Neutrophil (primary cell): ENCODE data around the gene EXT2.

Experiments used
- H3K27ac ChIP-seq: fragments of 200-600 bp; sonication (generic); 2 replicates; pipeline ENCODE4 v1.5.1; 2016; ENCODE audit warnings: mild to moderate bottlenecking, moderate library complexity
- H3K27me3 ChIP-seq: fragments of 200-600 bp; sonication (generic); 2 replicates; pipeline ENCODE4 v1.6.0; 2016; ENCODE audit warnings: mild to moderate bottlenecking
- H3K36me3 ChIP-seq: fragments of 200-600 bp; sonication (generic); 2 replicates; pipeline ENCODE4 v1.5.1; 2017
- H3K4me1 ChIP-seq, 2 experiments: fragments of 200-600 bp in 1 of 2; sonication (generic) in 1 of 2; 1 replicate in 1 of 2; 2 replicates in 1 of 2; pipeline versions ENCODE4 v1.5.1 to v1.6.1; 2013 to 2016; ENCODE audit warnings: low read depth in 1 of 2, low read length in 1 of 2, mild to moderate bottlenecking in 1 of 2, moderate library complexity in 1 of 2; ENCODE audit not compliant: control insufficient read depth in 1 of 2, insufficient read depth in 1 of 2
- H3K4me3 ChIP-seq, 2 experiments: fragments of 200-600 bp in 1 of 2; sonication (generic) in 1 of 2; 1 replicate in 1 of 2; 2 replicates in 1 of 2; pipeline ENCODE4 v1.5.1; 2013 to 2016; ENCODE audit warnings: low read depth in 1 of 2, low read length in 1 of 2, mild to moderate bottlenecking in 1 of 2, moderate library complexity in 1 of 2
- H3K9me3 ChIP-seq: fragments of 200-600 bp; sonication (generic); 2 replicates; pipeline ENCODE4 v1.5.1; 2016
- TF ChIP-seq, protein P1 (sequence below): fragments of 200-600 bp; sonication (generic); IDR thresholded peaks from 2 replicates; pipeline ENCODE4 v1.5.1; 2016; ENCODE audit warnings: antibody characterized with exemption

The EXT2 gene

DNA sequence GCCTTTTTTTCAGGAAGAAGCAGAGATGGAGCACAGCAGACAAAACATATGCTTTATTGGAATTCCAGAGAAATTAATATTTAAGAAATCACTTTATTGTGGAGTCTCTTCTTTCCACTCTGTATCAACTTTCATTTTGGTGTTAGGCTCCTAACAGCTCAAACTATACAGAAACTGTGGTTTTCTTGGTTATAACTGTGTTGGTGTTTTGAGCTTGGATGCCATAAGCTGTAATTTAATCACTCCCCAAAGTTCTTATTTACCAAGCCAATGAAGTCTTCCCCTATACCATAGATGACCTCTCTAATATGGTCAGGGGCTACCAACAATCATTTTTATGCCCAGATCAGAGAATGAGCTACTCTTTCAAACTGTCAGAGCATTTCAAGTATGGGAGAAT is 90.0 kb downstream of the EXT2 start:
- no peak overlapping the region for H3K4me3 ChIP-seq
- H3K36me3 ChIP-seq: no peaks in the 10 kb centered on the region
- H3K27me3 ChIP-seq: no peaks in the 10 kb centered on the region
- peaks cover 10% of the 10 kb centered on the region for H3K9me3 ChIP-seq
- TF ChIP-seq, protein P1, sequence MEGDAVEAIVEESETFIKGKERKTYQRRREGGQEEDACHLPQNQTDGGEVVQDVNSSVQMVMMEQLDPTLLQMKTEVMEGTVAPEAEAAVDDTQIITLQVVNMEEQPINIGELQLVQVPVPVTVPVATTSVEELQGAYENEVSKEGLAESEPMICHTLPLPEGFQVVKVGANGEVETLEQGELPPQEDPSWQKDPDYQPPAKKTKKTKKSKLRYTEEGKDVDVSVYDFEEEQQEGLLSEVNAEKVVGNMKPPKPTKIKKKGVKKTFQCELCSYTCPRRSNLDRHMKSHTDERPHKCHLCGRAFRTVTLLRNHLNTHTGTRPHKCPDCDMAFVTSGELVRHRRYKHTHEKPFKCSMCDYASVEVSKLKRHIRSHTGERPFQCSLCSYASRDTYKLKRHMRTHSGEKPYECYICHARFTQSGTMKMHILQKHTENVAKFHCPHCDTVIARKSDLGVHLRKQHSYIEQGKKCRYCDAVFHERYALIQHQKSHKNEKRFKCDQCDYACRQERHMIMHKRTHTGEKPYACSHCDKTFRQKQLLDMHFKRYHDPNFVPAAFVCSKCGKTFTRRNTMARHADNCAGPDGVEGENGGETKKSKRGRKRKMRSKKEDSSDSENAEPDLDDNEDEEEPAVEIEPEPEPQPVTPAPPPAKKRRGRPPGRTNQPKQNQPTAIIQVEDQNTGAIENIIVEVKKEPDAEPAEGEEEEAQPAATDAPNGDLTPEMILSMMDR: no peak
- H3K27ac ChIP-seq: no peak overlapping the region
- H3K4me1 ChIP-seq: peaks cover 0 to 14% of the 10 kb centered on the region in 2 experiments

DNA sequence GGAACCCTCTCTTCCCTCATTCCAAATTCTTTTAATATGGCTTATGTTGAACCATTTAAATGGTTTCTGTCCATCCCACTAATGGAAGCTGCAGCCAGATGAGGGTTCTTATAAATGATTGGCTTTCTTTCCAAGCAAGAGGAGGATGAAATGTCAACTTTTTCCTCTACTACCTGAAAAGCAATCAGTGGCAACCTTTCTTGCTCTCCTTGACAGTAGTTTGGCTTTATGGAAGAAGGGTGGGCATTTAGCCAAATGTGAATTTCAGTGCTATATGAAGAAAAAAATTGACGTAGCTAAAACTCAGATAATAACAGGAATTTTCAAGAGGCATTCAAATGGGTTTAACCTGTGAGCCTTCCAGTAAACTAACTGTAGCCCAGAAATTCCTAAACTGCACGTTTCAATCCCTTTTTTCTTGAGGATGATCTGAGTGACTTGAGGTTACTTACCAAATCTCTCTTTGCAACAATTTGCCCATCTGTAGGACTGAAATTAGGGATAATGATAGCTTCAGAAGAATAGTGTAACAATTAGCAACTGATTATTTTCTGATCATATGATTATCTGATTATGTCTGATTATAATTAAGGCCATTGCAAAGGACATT is 90.9 kb downstream of the EXT2 start:
- no peak overlapping the region for H3K4me3 ChIP-seq

DNA sequence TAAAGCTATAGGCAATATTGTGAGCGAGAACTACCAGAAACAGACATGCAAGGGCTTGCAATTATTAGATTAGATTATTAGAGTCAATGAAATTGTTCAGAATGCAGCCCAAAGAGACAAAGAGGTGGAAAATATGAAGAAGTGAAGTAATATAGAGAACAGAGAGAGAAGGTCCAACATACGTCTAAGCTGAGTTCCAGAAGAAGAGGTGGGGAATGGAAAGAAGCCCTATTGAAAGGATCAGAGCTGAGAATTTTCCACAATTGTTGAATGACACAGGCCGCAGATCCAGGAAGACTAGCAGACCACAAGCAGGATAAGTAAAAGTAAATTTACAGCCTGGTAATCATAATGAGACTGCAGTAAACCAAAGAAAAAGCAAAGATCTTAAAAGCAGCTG is 93.2 kb downstream of the EXT2 start:
- no peaks in the 10 kb centered on the region for H3K27me3 ChIP-seq
- peaks cover 0 to 24% of the 10 kb centered on the region in 2 experiments for H3K4me1 ChIP-seq
- H3K36me3 ChIP-seq: no peaks in the 10 kb centered on the region
- TF ChIP-seq, protein P1: no peak
- no peak overlapping the region for H3K4me3 ChIP-seq
- H3K27ac ChIP-seq: no peak overlapping the region
- peaks cover 10% of the 10 kb centered on the region for H3K9me3 ChIP-seq

More for the DNA sequence above, 90.9 kb downstream of the EXT2 start:
- H3K27ac ChIP-seq: no peak overlapping the region
- peaks cover 0 to 23% of the 10 kb centered on the region in 2 experiments for H3K4me1 ChIP-seq
- H3K36me3 ChIP-seq: no peaks in the 10 kb centered on the region
- TF ChIP-seq, protein P1: no peak
- no peaks in the 10 kb centered on the region for H3K27me3 ChIP-seq
- H3K9me3 ChIP-seq: peaks cover 10% of the 10 kb centered on the region

DNA sequence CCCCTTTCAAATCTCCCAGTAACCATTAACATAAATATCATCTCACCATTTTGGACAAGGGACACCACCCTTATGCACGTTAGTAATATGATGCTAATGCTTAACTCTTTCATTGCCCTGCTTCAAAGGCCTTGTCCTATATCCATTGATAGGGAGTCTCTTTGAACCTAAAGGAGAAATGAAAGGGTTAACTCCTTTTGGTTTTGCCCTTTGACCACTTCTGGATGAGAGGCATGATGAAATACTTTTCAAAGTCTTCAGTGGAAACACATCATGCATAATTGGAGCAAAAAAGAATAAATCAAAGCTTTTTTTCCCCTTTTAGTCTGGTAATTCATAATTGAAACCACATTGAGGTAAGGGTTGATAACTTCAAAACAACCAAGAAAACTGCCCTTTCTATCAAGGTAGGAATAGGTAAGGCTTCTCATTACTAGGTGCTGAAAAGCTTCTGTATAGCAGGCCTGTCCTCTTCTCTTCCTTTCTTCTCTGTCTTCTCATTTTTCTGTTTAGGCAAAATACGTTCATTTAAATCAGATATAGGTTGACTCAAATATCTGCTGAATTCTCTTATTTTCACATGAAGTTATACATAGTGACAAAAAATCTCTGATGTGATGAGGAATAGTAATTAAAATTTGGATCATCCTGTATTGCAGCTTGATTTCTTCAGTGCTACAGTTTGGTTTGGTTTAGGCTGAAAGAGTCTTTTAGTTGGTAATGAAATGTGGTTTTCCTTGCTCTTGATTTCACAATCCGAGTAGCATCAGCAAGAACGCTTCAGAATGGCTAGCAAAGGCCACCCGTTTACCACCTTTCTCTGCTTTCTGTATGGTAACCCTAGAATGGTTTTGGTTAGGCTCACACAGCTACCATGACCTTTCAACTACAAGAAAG is 94.8 kb downstream of the EXT2 start:
- Histone ChIP-seq H3K4me3 (no peak overlapping the region), H3K27ac (no peak overlapping the region), H3K36me3 (no peaks in the 10 kb centered on the region), H3K4me1 (peaks cover 0 to 24% of the 10 kb centered on the region in 2 experiments), H3K27me3 (no peaks in the 10 kb centered on the region), H3K9me3 (peaks cover 10% of the 10 kb centered on the region)
- TF ChIP-seq, protein P1: no peak

DNA sequence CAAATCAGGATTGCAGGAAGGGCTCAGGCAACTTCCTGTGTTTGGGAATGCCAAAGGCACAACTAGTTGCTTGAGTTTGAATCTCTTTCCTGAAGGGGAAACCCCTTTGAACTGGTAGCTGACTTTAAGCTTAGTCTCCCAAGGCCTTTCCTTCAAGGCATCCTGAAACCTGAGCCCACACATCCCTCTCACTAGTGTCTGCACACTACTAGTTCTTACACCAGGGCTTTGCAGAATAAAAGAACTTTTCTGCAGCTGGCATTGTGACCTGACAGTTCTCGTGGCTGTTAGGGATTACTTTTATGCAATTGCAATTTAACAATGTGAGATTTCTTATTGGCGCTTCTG is 95.4 kb downstream of the EXT2 start:
- TF ChIP-seq, protein P1: no peak
- Histone ChIP-seq H3K27ac (no peak overlapping the region), H3K36me3 (no peaks in the 10 kb centered on the region), H3K27me3 (no peaks in the 10 kb centered on the region), H3K9me3 (peaks cover 10% of the 10 kb centered on the region), H3K4me3 (no peak overlapping the region), H3K4me1 (peaks cover 0 to 24% of the 10 kb centered on the region in 2 experiments)
